Endothelial cell of umbilical vein (primary cell): ENCODE measurements around the gene SRSF1. TPM values are rescaled to one million over a fixed set of nuclear protein-coding genes. Genes with fewer than 3 reads are reported as not detected.

Source experiments
- BruUV-seq: library from RNA; stranded (reverse); fragments of 400-500 nt; replicated peaks from 2 replicates; lab custom pipeline; 2021; lab: Mats Ljungman, UMichigan
- CTCF ChIA-PET: fragments of 300-600, 350-600 bp; sonication (Branson Sonifier 250); formaldehyde crosslinking; loops from one replicate; lab custom pipeline; 2021; ENCODE audit warnings: antibody characterized with exemption, inconsistent platforms; lab: Charles Lee
- POLR2A ChIA-PET: fragments of 300-600, 350-600 bp; sonication (Branson Sonifier 250); formaldehyde crosslinking; loops from one replicate; lab custom pipeline; 2021; ENCODE audit warnings: antibody characterized with exemption, inconsistent platforms; lab: Charles Lee
- DNase-seq: peaks from one replicate; pipeline ENCODE4 v3.0.0-alpha.2; 2011; ENCODE audit warnings: low read depth, low spot score
- FAIRE-seq: peaks from 2 replicates; lab custom pipeline; 2011; peaks lifted over from hg19 to GRCh38; lab: Jason Lieb, UNC
- H2AFZ ChIP-seq: 2 replicates; pipeline ENCODE4 v1.6.0; 2012; ENCODE audit warnings: low read depth, low read length, control low read depth, inconsistent platforms
- H3K27ac ChIP-seq: 2 replicates; pipeline ENCODE4 v1.5.1; 2011; ENCODE audit warnings: low read depth, mild to moderate bottlenecking, control low read depth, low read length, moderate library complexity; ENCODE audit not compliant: insufficient read depth
- H3K27me3 ChIP-seq, 2 experiments: 2 replicates each; pipeline versions ENCODE4 v1.6.0 to v1.6.1; 2011; ENCODE audit warnings: low read length in 2 of 2, mixed read lengths in 1 of 2; ENCODE audit not compliant: control insufficient read depth in 2 of 2, insufficient read depth in 2 of 2
- H3K36me3 ChIP-seq, 2 experiments: 2 replicates in 1 of 2; 3 replicates in 1 of 2; pipeline ENCODE4 v1.5.1; 2011; ENCODE audit warnings: low read length in 2 of 2, mild to moderate bottlenecking in 1 of 2, moderate library complexity in 1 of 2; ENCODE audit not compliant: control insufficient read depth in 2 of 2, insufficient read depth in 2 of 2; ENCODE audit errors: extremely low read depth in 1 of 2
- H3K4me1 ChIP-seq: 3 replicates; pipeline ENCODE4 v1.5.1; 2011; ENCODE audit warnings: mild to moderate bottlenecking, low read length; ENCODE audit not compliant: control insufficient read depth, insufficient read depth; ENCODE audit errors: extremely low read depth
- H3K4me2 ChIP-seq: 2 replicates; pipeline ENCODE4 v1.6.1; 2011; ENCODE audit warnings: low read length, control low read depth, mixed read lengths; ENCODE audit not compliant: insufficient read depth
- H3K4me3 ChIP-seq, 3 experiments: fragments of 200-600 bp in 1 of 3; sonication (generic), shearing (Covaris generic) in 1 of 3; replicated peaks in 1 of 3; 2 replicates each; pipeline ENCODE4 v1.5.1; 2011 to 2016; ENCODE audit warnings: control low read depth in 3 of 3, low read length in 3 of 3, mild to moderate bottlenecking in 2 of 3, inconsistent platforms in 1 of 3, low read depth in 1 of 3, moderate library complexity in 1 of 3; ENCODE audit not compliant: insufficient read depth in 1 of 3
- H3K79me2 ChIP-seq: 2 replicates; pipeline ENCODE4 v1.6.0; 2012; ENCODE audit warnings: low read length, inconsistent platforms; ENCODE audit not compliant: control insufficient read depth, insufficient read depth
- H3K9ac ChIP-seq: replicated peaks from 2 replicates; pipeline ENCODE3; 2011; ENCODE audit warnings: low read length, control low read depth; ENCODE audit not compliant: insufficient read depth; ENCODE audit errors: extremely low read depth
- H3K9me1 ChIP-seq: replicated peaks from 3 replicates; pipeline ENCODE4 v1.6.0; 2011; ENCODE audit warnings: mild to moderate bottlenecking, low read length; ENCODE audit not compliant: control insufficient read depth, insufficient read depth; ENCODE audit errors: extremely low read depth
- H3K9me3 ChIP-seq: replicated peaks from 2 replicates; pipeline ENCODE4 v1.5.1; 2012; ENCODE audit warnings: low read length, inconsistent platforms; ENCODE audit not compliant: control insufficient read depth, insufficient read depth
- H4K20me1 ChIP-seq: replicated peaks from 2 replicates; pipeline ENCODE3; 2011; ENCODE audit warnings: mild to moderate bottlenecking, low read length; ENCODE audit not compliant: control insufficient read depth, insufficient read depth; ENCODE audit errors: extremely low read depth
- EZH2 ChIP-seq: IDR thresholded peaks from 2 replicates; pipeline ENCODE4 v1.6.1; 2012; ENCODE audit warnings: borderline replicate concordance, low read depth, mild to moderate bottlenecking, moderate library complexity, low read length, inconsistent platforms; ENCODE audit not compliant: severe bottlenecking
- FOS ChIP-seq: IDR thresholded peaks from 2 replicates; pipeline ENCODE4 v1.6.1; 2011; ENCODE audit warnings: mild to moderate bottlenecking, low read length, moderate library complexity, borderline replicate concordance; ENCODE audit not compliant: insufficient read depth
- JUN ChIP-seq: IDR thresholded peaks from 2 replicates; pipeline ENCODE4 v1.6.1; 2011; ENCODE audit warnings: borderline replicate concordance, low read depth; ENCODE audit not compliant: insufficient read length, insufficient read depth
- MYC ChIP-seq: IDR thresholded peaks from one replicate; pipeline ENCODE4 v1.6.1; 2011; ENCODE audit warnings: mild to moderate bottlenecking, low read depth, low read length
- dilution Hi-C: fragments of 300-500 bp; cut with MboI; formaldehyde crosslinking; loops from one replicate; pipeline ENCODE4 v1.15.0; 2019; ENCODE audit warnings: low sequenced_read_pairs; ENCODE audit not compliant: extremely low pct_ligation_motif_present
- intact Hi-C: fragments of 100-400 bp; cut with micrococcal nuclease; formaldehyde crosslinking; loops from one replicate; pipeline ENCODE4 v1.10.0; 2022
- polyA plus RNA-seq, 4 experiments: library from polyadenylated mRNA; depleted of rRNA in 3 of 4; stranded (reverse) in 3 of 4; unstranded in 1 of 4; fragments of >200 nt; gene quantifications; 2 replicates each; pipeline versions ENCODE4 v1.2.1 to v1.2.3, GENCODE V29; 2011 to 2012; ENCODE audit warnings: missing spikeins in 1 of 4
- total RNA-seq: library from RNA; stranded (reverse); gene quantifications from 2 replicates; pipeline ENCODE4 v1.2.3, GENCODE V29; 2021
- TF ChIP-seq, protein P1 (sequence below): IDR thresholded peaks from 2 replicates; pipeline ENCODE4 v1.6.1; 2011; ENCODE audit not compliant: insufficient read depth, insufficient read length

The SRSF1 gene
- total and polyA plus RNA-seq, 2 donors (not counting 3 experiments of a cell fraction or from before 2014, with no cell fraction given) = 133 to 316 TPM

DNA sequence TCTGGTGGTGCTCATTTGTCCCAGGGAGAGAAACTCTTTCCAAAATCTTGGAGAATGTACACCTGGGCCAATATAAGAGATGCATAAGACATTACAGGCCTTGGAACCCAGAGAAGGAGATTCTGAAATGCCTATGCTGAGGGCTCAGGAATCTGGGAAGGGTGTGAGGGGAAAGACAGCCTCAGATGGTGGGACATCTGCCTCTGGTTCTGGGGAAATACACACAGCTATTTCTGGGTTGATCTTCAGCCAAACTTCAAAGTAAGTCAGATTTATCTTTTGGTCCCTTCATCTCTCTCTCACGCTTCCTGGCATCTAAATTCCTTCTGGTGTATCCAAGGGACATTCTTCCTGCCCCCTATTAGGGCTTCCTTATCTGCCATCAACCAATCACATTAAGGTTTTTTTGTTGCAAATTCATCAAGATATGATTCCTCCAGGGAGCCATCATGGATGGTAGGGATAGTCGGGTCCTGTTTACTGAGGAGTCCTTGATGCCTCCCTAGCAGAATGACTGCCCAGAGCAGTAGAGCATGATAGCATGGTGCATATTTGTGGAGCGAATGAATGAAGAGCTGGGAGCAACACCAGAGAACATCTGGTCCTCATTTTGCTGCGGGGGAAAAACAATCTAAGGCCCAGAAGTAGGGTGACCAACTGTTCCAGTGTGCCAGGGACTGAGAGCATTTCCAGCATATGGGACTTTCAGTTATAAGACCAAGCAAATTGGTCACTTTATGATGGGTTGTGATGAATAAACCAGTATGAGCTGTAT, 40.5 kb upstream of the SRSF1 start:
- Histone ChIP-seq H3K4me2 (no peak overlapping the region), H3K9ac (no peak overlapping the region), H3K4me1 (no peaks in the 10 kb centered on the region), H3K27me3 (peaks cover 11 to 17% of the 10 kb centered on the region in 2 experiments), H3K9me1 (no peaks in the 10 kb centered on the region), H3K36me3 (no peaks in the 10 kb centered on the region), H3K27ac (no peak overlapping the region), H3K4me3 (no peak overlapping the region), H3K9me3 (no peaks in the 10 kb centered on the region), H4K20me1 (no peaks in the 10 kb centered on the region), H2AFZ (no peak overlapping the region), H3K79me2 (no peaks in the 10 kb centered on the region)
- intact Hi-C loops = no loop called here
- TF ChIP-seq, protein P1, sequence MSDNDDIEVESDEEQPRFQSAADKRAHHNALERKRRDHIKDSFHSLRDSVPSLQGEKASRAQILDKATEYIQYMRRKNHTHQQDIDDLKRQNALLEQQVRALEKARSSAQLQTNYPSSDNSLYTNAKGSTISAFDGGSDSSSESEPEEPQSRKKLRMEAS = no peak
- TF ChIP-seq MYC = no peak
- no peak for TF ChIP-seq JUN
- no peak for TF ChIP-seq FOS
- no peak for TF ChIP-seq EZH2
- CTCF ChIA-PET = interaction anchor here (0.5 kb wide), 1 partner anchor 11 kb away, joined by 3 read pairs; no protein-coding TSS in a partner anchor
- DNase-seq = no peak
- dilution Hi-C loops = no loop called here
- no peak for FAIRE-seq
- POLR2A ChIA-PET = no interaction called here
- BruUV-seq = no TSS peak
